Suprapubic skin (tissue), 4 donors: ENCODE results near the gene ZSWIM4. TPM values are rescaled to one million over a fixed set of nuclear protein-coding genes. Genes with fewer than 3 reads are reported as not detected.

Experiments
- DNase-seq, 2 donors: peaks; one replicate each; pipeline ENCODE4 v3.0.0-alpha.2; 2019; ENCODE audit warnings: low spot score in 2 of 2
- H3K27ac ChIP-seq: fragments of 200-600 bp; sonication (generic); one replicate; pipeline ENCODE4 v1.5.1; 2019
- H3K27me3 ChIP-seq: fragments of 200-600 bp; sonication (generic); one replicate; pipeline ENCODE4 v1.5.1; 2019
- H3K36me3 ChIP-seq: fragments of 200-600 bp; sonication (generic); one replicate; pipeline ENCODE4 v1.5.1; 2019
- H3K4me1 ChIP-seq: fragments of 200-600 bp; sonication (generic); one replicate; pipeline ENCODE4 v1.5.1; 2019
- H3K4me3 ChIP-seq: fragments of 200-600 bp; sonication (generic); one replicate; pipeline ENCODE4 v1.5.1; 2019; ENCODE audit warnings: mild to moderate bottlenecking
- H3K9me3 ChIP-seq: fragments of 200-600 bp; sonication (generic); one replicate; pipeline ENCODE4 v1.5.1; 2019
- EP300 ChIP-seq: sonication (generic); formaldehyde crosslinking; IDR thresholded peaks from one replicate; pipeline ENCODE4 v1.6.1; 2017; ENCODE audit warnings: antibody characterized with exemption
- POLR2A ChIP-seq, 2 donors: fragments of 450-650 bp; IDR thresholded peaks; one replicate each; pipeline ENCODE4 v1.6.1; 2017; ENCODE audit warnings: antibody characterized with exemption in 2 of 2, mild to moderate bottlenecking in 2 of 2, moderate library complexity in 2 of 2
- POLR2AphosphoS5 ChIP-seq, 3 donors: sonication (generic); formaldehyde crosslinking; IDR thresholded peaks; one replicate each; pipeline ENCODE4 v1.6.1; 2017; ENCODE audit warnings: antibody characterized with exemption in 3 of 3
- WGBS: methylation state at CpG from one replicate; pipeline ENCODE4 v1.1.5; 2018; 5-methylcytosine and 5-hydroxymethylcytosine counted together
- total RNA-seq, 4 donors: library from RNA; depleted of rRNA; stranded (reverse); fragments of >200 nt; gene quantifications; one replicate each; pipeline ENCODE4 v1.1.0, GENCODE V29; 2016
- TF ChIP-seq, protein P1 (sequence below), 2 donors: fragments of 200-600 bp in 1 of 2; fragments of 450-650 bp in 1 of 2; sonication (generic) in 1 of 2; IDR thresholded peaks; one replicate each; pipeline ENCODE4 v1.5.1; 2016 to 2019; ENCODE audit warnings: antibody characterized with exemption in 2 of 2, mild to moderate bottlenecking in 1 of 2, moderate library complexity in 1 of 2

ZSWIM4 gene
- total RNA-seq, 4 donors from 2014 or later: 11.4 to 19.5 (median 16.3) TPM

DNA sequence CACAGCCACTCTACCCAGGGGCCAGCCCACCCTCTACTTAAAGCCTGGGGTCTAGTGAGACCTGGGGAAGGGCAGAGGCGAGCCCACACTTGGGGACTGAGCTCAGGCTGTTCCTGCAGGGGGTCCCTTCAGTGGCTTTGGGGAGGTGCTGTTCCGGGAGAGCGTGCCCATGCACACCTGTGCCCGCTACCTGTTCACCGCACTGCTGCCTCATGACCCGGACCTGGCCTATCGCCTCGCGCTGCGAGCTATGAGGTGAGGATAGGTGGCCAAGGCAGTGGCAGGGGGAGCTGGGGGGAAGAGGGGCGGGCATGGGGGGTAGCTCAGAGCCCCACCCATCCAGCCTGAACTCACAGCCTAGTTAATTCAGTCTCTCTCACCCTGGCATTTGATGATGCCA is 24.0 kb downstream of the ZSWIM4 start:
- Histone ChIP-seq H3K27ac (no peak overlapping the region), H3K27me3 (no peaks in the 10 kb centered on the region), H3K9me3 (no peaks in the 10 kb centered on the region), H3K36me3 (peaks cover 11% of the 10 kb centered on the region), H3K4me1 (peaks cover 19% of the 10 kb centered on the region), H3K4me3 (no peak overlapping the region)
- DNase-seq: no peak
- TF ChIP-seq POLR2A (IDR thresholded peaks at IDR 0.05): no peak
- TF ChIP-seq POLR2AphosphoS5 (IDR thresholded peaks at IDR 0.05): no peak
- no peak for TF ChIP-seq EP300
- TF ChIP-seq, protein P1, sequence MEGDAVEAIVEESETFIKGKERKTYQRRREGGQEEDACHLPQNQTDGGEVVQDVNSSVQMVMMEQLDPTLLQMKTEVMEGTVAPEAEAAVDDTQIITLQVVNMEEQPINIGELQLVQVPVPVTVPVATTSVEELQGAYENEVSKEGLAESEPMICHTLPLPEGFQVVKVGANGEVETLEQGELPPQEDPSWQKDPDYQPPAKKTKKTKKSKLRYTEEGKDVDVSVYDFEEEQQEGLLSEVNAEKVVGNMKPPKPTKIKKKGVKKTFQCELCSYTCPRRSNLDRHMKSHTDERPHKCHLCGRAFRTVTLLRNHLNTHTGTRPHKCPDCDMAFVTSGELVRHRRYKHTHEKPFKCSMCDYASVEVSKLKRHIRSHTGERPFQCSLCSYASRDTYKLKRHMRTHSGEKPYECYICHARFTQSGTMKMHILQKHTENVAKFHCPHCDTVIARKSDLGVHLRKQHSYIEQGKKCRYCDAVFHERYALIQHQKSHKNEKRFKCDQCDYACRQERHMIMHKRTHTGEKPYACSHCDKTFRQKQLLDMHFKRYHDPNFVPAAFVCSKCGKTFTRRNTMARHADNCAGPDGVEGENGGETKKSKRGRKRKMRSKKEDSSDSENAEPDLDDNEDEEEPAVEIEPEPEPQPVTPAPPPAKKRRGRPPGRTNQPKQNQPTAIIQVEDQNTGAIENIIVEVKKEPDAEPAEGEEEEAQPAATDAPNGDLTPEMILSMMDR (IDR thresholded peaks at IDR 0.05): no peak
- WGBS: 91% methylated on average over 10 of the region's 11 CpGs

DNA sequence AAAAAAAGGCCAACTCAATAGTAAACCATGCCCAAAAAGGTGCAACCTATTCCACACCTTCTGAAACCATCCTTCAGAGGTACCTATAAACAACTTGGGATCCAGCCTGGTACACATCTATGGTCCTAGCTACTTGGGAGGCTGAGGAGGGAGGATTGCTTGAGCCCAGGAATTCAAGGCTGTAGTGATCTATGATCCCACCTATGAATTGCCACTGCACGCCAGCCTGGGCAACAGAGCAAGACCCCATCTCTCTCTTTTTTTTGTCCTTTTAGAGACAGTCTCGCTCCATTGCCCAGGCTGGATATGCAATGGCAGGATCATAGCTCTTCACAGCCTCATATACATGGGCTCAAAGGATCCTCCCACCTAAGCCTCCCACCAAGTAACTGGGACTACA is 26.0 kb downstream of the ZSWIM4 start:
- H3K4me1 ChIP-seq: peaks cover 19% of the 10 kb centered on the region
- peaks cover 12% of the 10 kb centered on the region for H3K36me3 ChIP-seq
- no peak for DNase-seq
- TF ChIP-seq EP300 (no peak), POLR2AphosphoS5 (IDR thresholded peaks at IDR 0.05) (no peak), POLR2A (IDR thresholded peaks at IDR 0.05) (no peak)
- TF ChIP-seq, protein P1 (IDR thresholded peaks at IDR 0.05): no peak
- H3K27ac ChIP-seq: no peak overlapping the region
- no peaks in the 10 kb centered on the region for H3K27me3 ChIP-seq
- H3K9me3 ChIP-seq: no peaks in the 10 kb centered on the region
- WGBS: 100% methylated on average over 2 of the region's 2 CpGs
- H3K4me3 ChIP-seq: no peak overlapping the region

DNA sequence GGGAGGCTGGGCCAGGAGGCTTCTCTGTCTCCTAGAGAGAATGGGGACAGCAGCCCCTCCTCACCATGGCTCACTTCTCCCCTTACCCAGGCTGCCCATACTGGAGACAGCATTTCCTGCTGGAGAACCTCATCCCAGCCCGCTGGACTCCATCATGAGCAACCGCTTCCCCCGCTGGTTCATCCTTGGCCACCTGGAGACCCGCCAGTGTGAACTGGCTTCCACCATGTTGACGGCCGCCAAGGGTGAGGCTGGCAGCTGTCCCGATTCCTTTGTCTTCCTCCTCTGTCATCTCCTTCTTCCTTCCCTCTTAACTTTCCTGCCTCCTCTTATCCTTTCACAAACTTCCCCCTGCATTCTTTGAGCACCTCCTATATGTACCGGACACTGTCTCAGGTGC is 28.0 kb downstream of the ZSWIM4 start:
- Histone ChIP-seq H3K27ac (no peak overlapping the region), H3K27me3 (no peaks in the 10 kb centered on the region), H3K4me3 (no peak overlapping the region), H3K36me3 (peaks cover 20% of the 10 kb centered on the region), H3K4me1 (peaks cover 8% of the 10 kb centered on the region), H3K9me3 (no peaks in the 10 kb centered on the region)
- TF ChIP-seq POLR2AphosphoS5 (IDR thresholded peaks at IDR 0.05) (no peak), POLR2A (IDR thresholded peaks at IDR 0.05) (no peak), EP300 (no peak)
- TF ChIP-seq, protein P1 (IDR thresholded peaks at IDR 0.05): no peak
- no peak for DNase-seq
- 49% methylated on average over 8 of the region's 8 CpGs for WGBS

DNA sequence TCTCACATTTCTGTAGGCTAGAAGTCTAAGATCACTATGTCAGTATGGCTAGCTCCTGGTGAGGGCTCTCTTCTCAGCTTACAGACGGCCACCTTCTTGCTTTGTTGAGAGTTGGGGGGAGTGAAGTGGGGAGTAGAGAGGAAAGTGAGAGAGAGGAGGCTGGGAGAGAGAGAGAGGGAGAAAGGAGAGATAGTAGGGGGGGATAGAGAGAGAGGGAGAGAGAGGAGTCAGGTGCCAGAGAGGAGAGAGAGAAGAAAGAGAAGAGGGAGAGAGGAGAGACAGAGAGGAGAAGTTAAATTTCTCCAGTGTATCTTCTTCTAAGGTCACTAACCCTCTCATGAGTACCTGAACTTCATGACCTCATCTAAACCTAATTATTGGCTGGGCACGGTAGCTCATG is 28.7 kb downstream of the ZSWIM4 start:
- Histone ChIP-seq H3K27ac (no peak overlapping the region), H3K27me3 (no peaks in the 10 kb centered on the region), H3K4me1 (peaks cover 6% of the 10 kb centered on the region), H3K36me3 (peaks cover 20% of the 10 kb centered on the region), H3K4me3 (no peak overlapping the region), H3K9me3 (no peaks in the 10 kb centered on the region)
- DNase-seq: no peak
- TF ChIP-seq, protein P1 (IDR thresholded peaks at IDR 0.05): no peak
- TF ChIP-seq POLR2A (IDR thresholded peaks at IDR 0.05) (no peak), POLR2AphosphoS5 (IDR thresholded peaks at IDR 0.05) (no peak), EP300 (no peak)
- WGBS: 92% methylated on average over 2 of the region's 2 CpGs

DNA sequence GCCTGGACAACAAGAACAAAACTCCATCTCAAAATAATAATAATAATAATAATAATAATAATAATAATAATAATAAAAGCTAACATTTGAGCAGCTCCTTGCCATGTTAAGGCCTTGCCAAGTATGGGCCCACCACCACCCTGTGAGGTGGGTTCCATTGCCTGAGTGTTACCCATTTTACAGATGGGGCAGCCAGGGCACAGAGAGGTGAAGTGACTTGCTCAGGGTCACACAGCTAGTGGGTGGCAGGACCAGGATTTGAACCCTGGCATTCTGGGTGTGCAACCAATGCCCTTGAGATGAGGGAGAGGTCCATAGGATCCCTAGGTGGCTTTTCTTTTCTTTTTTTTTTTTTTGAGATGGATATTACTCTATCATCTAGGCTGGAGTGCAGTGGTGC is 29.5 kb downstream of the ZSWIM4 start:
- no peak for DNase-seq
- Histone ChIP-seq H3K9me3 (no peaks in the 10 kb centered on the region), H3K4me3 (no peak overlapping the region), H3K4me1 (peaks cover 6% of the 10 kb centered on the region), H3K27ac (no peak overlapping the region), H3K27me3 (no peaks in the 10 kb centered on the region), H3K36me3 (peaks cover 20% of the 10 kb centered on the region)
- no peak for TF ChIP-seq POLR2A (IDR thresholded peaks at IDR 0.05)
- TF ChIP-seq POLR2AphosphoS5 (IDR thresholded peaks at IDR 0.05): no peak
- TF ChIP-seq, protein P1 (IDR thresholded peaks at IDR 0.05): no peak
- TF ChIP-seq EP300: no peak
